GM04503 (cell line): ENCODE data around the gene FAS.
A peak's percentile ranks its signal among the peaks of the same experiment; 100 is the strongest.
"Not testable (repeated sequence)": the region's sequence is repeated elsewhere in the genome, so short reads cannot be mapped to it uniquely, and the experiment has no call there.

ENCODE experiments used
- DNase-seq: peaks from one replicate; pipeline ENCODE4 v3.0.0-alpha.2; 2012; ENCODE audit warnings: low read depth

Gene FAS

GRCh38 chr10:88992921-88993524, 2.4 kb downstream of the FAS start:
- DNase-seq, result no peak

- no peak for DNase-seq
Measured at GRCh38 chr10:88994019-88994418, 3.4 kb downstream of the FAS start.

- no peak for DNase-seq
Measured at GRCh38 chr10:88995156-88995876, 4.7 kb downstream of the FAS start.

- no peak for DNase-seq
Measured at GRCh38 chr10:88996927-88997326, 6.3 kb downstream of the FAS start.

- peak; percentile 49 for DNase-seq
Measured at GRCh38 chr10:88999625-89000024, 9.0 kb downstream of the FAS start.

- no peak for DNase-seq
Measured at GRCh38 chr10:89001024-89001728, 10.6 kb downstream of the FAS start.

GRCh38 chr10:89001729-89002072, 11.1 kb downstream of the FAS start:
- no peak for DNase-seq

GRCh38 chr10:89002226-89002978, 11.8 kb downstream of the FAS start:
- DNase-seq, result no peak

- no peak for DNase-seq
Measured at GRCh38 chr10:89003344-89003743, 12.7 kb downstream of the FAS start.

GRCh38 chr10:89007129-89007893, 16.7 kb downstream of the FAS start:
- no peak for DNase-seq

- not testable (repeated sequence) for DNase-seq
Measured at GRCh38 chr10:89018700-89019346, 28.2 kb downstream of the FAS start.

GRCh38 chr10:89019569-89020327, 29.1 kb downstream of the FAS start:
- DNase-seq, result no peak

GRCh38 chr10:89021526-89021925, 30.9 kb downstream of the FAS start:
- not testable (repeated sequence) for DNase-seq

- no peak for DNase-seq
Measured at GRCh38 chr10:89022734-89023133, 32.1 kb downstream of the FAS start.

- DNase-seq, result no peak
Measured at GRCh38 chr10:89025453-89025852, 34.9 kb downstream of the FAS start.

GRCh38 chr10:89029181-89029580, 38.6 kb downstream of the FAS start:
- DNase-seq, result no peak

- no peak for DNase-seq
Measured at GRCh38 chr10:89029785-89030437, 39.3 kb downstream of the FAS start.

GRCh38 chr10:89030791-89031190, 40.2 kb downstream of the FAS start:
- no peak for DNase-seq

GRCh38 chr10:89032141-89032891, 41.7 kb downstream of the FAS start:
- no peak for DNase-seq
